LoVo (cell line): ENCODE measurements around the gene UACA.
"Not testable (repeated sequence)": the region's sequence is repeated elsewhere in the genome, so short reads cannot be mapped to it uniquely, and the experiment has no call there.

Source experiments
- DNase-seq: peaks from one replicate; pipeline ENCODE4 v3.0.0-alpha.2; 2016; ENCODE audit warnings: low spot score

Gene UACA

GRCh38 chr15:70625011-70625410, 138.3 kb downstream of the UACA start:
- DNase-seq = no peak

GRCh38 chr15:70618929-70619328, 144.4 kb downstream of the UACA start:
- DNase-seq = no peak

- no peak for DNase-seq
Measured at GRCh38 chr15:70617911-70618287, 145.5 kb downstream of the UACA start.

DNA sequence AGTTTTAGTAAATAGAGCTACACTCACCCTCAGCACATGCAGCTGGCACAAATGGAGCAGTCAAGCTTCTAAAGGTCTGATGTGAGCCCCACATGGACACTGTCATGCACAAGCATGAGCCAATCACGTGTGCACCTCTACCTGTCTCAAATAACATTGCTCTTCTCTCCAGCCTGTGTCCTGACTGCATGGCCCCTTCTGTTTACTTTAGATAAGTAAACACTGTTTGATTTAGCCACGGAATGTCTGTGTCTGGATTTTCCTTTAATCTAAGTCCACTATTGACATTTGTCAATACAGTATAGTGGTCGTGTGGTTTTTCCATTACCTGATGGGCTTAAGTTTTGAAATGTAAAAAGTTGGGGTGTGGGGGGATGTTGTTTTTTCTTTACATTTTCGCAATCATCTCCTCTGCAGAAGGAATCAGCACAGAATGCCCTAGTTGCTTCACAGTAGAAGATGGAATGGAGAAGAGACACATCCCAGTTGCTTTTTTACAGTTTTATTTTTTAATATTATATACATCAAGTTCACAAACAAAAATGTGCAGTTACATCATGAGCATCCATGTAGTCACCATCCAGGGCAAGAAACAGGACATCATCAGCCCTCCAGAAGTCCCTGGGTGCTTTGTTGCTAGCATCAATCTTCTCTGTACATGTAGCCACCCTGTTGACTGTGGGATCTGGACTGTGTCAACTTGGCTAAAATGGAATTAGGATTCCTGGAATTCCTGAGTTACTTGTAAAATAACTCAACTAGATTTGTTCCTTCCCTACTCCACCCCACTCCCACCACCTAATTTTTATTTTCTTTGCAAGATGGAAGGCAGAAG, 146.1 kb downstream of the UACA start:
- DNase-seq = no peak

DNA sequence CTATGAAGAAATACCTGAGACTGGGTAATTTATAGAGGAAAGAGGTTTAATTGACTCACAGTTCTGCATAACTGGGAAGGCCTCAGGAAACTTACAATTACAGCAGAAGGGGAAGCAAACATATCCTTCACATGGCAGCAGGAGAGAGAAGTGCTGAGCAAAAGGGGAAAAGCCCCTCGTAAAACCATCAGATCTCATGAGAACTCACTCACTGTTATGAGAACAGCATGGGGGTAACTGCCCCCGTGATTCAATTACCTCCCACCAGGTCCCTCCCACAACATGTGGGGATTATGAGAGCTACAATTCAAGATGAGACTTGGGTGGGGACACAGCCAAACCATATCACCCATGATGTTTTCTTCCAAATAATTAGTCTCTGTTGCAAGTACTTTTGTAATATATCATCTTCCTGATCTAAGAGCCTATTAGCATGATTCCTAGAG, 147.0 kb downstream of the UACA start:
- not testable (repeated sequence) for DNase-seq

GRCh38 chr15:70615435-70616310, 147.7 kb downstream of the UACA start:
- DNase-seq = no peak

DNA sequence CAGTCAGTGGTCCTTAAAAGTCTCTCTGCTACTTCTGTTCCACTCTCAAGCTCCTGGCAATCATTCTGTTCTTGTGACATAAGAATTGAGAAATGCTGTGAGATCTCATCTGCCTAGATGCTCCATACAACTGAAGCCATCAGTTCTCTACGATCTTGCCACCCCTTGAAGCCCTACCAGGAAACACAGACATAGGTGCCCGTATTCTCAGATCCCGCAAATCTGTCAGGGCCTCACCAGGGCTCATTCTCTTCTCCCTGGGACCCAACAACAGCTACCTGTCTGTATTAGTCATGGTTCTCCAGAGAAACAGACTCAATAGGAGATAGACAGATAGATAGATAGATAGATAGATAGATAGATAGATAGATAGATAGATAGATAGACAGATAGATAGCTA, 149.1 kb downstream of the UACA start:
- no peak for DNase-seq

- no peak for DNase-seq
Measured at GRCh38 chr15:70613271-70613670, 150.1 kb downstream of the UACA start.

DNA sequence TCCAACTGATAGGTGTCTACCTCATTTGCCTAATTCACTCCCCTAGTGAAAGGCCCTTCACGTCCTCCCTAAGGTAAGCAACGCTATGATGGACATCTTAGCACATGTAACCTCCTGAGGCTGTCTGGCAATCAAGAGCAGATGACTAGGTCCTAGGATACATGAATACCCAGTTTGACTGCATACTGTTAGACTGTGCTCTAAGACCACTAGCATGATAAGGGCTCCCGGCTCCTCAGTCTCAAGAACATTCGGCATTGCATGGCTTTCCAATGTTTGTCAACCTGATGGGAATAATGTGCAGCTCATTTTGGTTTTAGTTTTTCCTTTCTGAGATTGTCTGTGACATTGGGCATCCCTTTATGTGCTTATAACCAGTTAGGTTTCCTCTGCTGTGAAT, 152.1 kb downstream of the UACA start:
- DNase-seq = no peak

- no peak for DNase-seq
Measured at GRCh38 chr15:70610541-70610940, 152.8 kb downstream of the UACA start.

DNA sequence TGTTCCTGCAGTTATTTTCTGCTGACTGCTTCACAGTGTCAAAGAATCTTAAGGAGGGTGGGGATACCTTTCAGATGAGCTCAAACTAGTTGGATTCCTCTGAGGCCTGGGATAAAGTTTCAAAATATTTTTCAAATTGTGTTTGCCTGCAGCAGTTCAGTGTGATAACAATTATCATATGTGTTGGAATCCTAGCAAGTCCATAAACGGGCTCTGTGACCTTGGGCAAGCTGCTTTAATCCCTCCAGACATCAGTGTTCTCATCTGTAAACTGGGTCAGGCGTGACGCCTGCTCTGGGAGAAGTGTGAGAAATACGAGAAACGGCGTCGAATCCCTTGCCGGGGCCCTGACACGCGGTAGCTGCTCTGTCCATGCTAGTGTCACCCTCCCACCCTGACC, 153.5 kb downstream of the UACA start:
- DNase-seq = no peak

GRCh38 chr15:70608144-70608543, 155.2 kb downstream of the UACA start:
- DNase-seq = no peak

- DNase-seq = no peak
Measured at GRCh38 chr15:70605606-70606410, 157.6 kb downstream of the UACA start.

- no peak for DNase-seq
Measured at GRCh38 chr15:70604666-70605315, 158.6 kb downstream of the UACA start.
